ENCODE results near the gene AVP.

DNA sequence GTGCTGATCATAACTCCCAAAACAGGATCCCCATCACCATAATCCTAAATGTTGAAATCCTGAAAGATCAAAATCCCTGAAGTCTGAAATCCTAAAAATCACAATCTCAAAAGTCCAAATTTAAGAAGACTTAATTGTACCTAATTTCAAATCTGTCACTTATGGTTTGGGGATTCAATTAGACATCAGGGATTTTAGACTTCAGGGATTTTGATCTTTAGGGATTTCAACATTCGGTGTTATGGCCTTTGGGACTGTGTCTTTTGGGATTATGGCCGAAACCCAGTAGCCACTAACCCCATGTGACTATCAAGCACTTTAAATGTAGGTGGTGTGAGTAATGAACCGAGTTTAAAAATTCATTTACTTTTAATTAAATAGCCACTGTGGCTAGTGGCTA, 21.7 kb upstream of the AVP start:
- TF ChIP-seq, protein P1, sequence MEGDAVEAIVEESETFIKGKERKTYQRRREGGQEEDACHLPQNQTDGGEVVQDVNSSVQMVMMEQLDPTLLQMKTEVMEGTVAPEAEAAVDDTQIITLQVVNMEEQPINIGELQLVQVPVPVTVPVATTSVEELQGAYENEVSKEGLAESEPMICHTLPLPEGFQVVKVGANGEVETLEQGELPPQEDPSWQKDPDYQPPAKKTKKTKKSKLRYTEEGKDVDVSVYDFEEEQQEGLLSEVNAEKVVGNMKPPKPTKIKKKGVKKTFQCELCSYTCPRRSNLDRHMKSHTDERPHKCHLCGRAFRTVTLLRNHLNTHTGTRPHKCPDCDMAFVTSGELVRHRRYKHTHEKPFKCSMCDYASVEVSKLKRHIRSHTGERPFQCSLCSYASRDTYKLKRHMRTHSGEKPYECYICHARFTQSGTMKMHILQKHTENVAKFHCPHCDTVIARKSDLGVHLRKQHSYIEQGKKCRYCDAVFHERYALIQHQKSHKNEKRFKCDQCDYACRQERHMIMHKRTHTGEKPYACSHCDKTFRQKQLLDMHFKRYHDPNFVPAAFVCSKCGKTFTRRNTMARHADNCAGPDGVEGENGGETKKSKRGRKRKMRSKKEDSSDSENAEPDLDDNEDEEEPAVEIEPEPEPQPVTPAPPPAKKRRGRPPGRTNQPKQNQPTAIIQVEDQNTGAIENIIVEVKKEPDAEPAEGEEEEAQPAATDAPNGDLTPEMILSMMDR (IDR thresholded peaks at IDR 0.05; ENCODE audit: insufficient read depth, low read length, poor library complexity, severe bottlenecking), result no peak
- TF ChIP-seq EZH2phosphoT487 (conservative IDR thresholded peaks at IDR 0.05; ENCODE audit: low read length), result no peak

Data from SU-DHL-6 (cell line).